Measurements from ENCODE around the gene TXNRD2.

The TXNRD2 gene

GRCh38 chr22:19904935-19905334 is 36.7 kb downstream of the TXNRD2 start:
- DNase-seq (ENCODE audit: low spot score) = no peak

- DNase-seq (ENCODE audit: low spot score) = no peak
Measured at GRCh38 chr22:19904174-19904856, 37.3 kb downstream of the TXNRD2 start.

GRCh38 chr22:19903513-19903912 is 38.1 kb downstream of the TXNRD2 start:
- DNase-seq (ENCODE audit: low spot score) = no peak

- DNase-seq (ENCODE audit: low spot score) = no peak
Measured at GRCh38 chr22:19903031-19903430, 38.6 kb downstream of the TXNRD2 start.

- no peak for DNase-seq (ENCODE audit: low spot score)
Measured at GRCh38 chr22:19902245-19902715, 39.3 kb downstream of the TXNRD2 start.

- DNase-seq (ENCODE audit: low spot score) = no peak
Measured at GRCh38 chr22:19901577-19902244, 39.9 kb downstream of the TXNRD2 start.

GRCh38 chr22:19900707-19901436 is 40.7 kb downstream of the TXNRD2 start:
- DNase-seq (ENCODE audit: low spot score) = no peak

- DNase-seq (ENCODE audit: low spot score) = no peak
Measured at GRCh38 chr22:19898831-19899567, 42.6 kb downstream of the TXNRD2 start.

- DNase-seq (ENCODE audit: low spot score) = no peak
Measured at GRCh38 chr22:19898145-19898544, 43.5 kb downstream of the TXNRD2 start.

GRCh38 chr22:19897726-19898125 is 43.9 kb downstream of the TXNRD2 start:
- no peak for DNase-seq (ENCODE audit: low spot score)

- DNase-seq (ENCODE audit: low spot score) = no peak
Measured at GRCh38 chr22:19896665-19897355, 44.8 kb downstream of the TXNRD2 start.

GRCh38 chr22:19895160-19895849 is 46.3 kb downstream of the TXNRD2 start:
- no peak for DNase-seq (ENCODE audit: low spot score)

- DNase-seq (ENCODE audit: low spot score) = no peak
Measured at GRCh38 chr22:19893363-19893762, 48.3 kb downstream of the TXNRD2 start.

- no peak for DNase-seq (ENCODE audit: low spot score)
Measured at GRCh38 chr22:19892925-19893324, 48.7 kb downstream of the TXNRD2 start.

GRCh38 chr22:19892257-19892879 is 49.2 kb downstream of the TXNRD2 start:
- no peak for DNase-seq (ENCODE audit: low spot score)

- DNase-seq (ENCODE audit: low spot score) = no peak
Measured at GRCh38 chr22:19891317-19892256, 50.0 kb downstream of the TXNRD2 start.

GRCh38 chr22:19890502-19891316 is 50.9 kb downstream of the TXNRD2 start:
- no peak for DNase-seq (ENCODE audit: low spot score)

- no peak for DNase-seq (ENCODE audit: low spot score)
Measured at GRCh38 chr22:19889951-19890350, 51.7 kb downstream of the TXNRD2 start.
